DOHH2 (cell line): Measurements from ENCODE around the gene GPR85.

ENCODE experiments used
- EZH2phosphoT487 ChIP-seq: fragments of 200-600 bp; sonication (generic); IDR thresholded peaks from 2 replicates; pipeline ENCODE4 v1.6.1; 2017; ENCODE audit warnings: borderline replicate concordance, mild to moderate bottlenecking, antibody characterized with exemption, low read length, moderate library complexity, mixed read lengths
- TF ChIP-seq, protein P1 (sequence below): fragments of 200-600 bp; sonication (generic); IDR thresholded peaks from one replicate; pipeline ENCODE4 v1.5.1; 2014; ENCODE audit warnings: antibody characterized with exemption, mild to moderate bottlenecking, low read depth, low read length; ENCODE audit not compliant: poor library complexity, severe bottlenecking

DNA sequence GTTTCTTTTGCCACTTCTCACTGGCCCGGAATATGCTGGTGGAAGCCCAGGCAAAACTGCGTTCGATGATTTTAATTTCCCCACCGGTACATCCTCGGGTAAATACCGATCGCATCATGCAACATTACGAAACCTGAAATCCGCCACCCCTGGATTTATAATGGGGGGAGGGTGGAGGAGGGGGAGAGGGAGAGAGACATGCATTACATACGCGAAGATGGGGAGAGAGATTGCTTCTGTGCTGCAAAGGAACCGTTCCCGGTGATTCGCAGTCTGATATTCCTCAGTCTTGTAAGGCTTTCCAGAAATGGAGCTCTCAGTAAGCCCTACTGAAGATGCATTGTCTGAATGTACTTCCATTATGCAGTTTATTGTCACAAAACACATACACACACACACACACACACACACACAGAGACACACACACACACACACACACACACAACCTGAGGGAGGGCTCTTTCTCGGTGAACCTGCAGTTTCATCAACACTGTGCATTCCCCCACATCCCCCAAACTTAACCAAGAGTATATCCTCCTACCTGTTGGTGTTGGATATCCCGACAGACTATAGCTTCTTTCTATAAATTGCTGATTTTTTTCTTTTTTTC lies 741 bp downstream of the GPR85 start:
- TF ChIP-seq EZH2phosphoT487, result no peak
- TF ChIP-seq, protein P1, sequence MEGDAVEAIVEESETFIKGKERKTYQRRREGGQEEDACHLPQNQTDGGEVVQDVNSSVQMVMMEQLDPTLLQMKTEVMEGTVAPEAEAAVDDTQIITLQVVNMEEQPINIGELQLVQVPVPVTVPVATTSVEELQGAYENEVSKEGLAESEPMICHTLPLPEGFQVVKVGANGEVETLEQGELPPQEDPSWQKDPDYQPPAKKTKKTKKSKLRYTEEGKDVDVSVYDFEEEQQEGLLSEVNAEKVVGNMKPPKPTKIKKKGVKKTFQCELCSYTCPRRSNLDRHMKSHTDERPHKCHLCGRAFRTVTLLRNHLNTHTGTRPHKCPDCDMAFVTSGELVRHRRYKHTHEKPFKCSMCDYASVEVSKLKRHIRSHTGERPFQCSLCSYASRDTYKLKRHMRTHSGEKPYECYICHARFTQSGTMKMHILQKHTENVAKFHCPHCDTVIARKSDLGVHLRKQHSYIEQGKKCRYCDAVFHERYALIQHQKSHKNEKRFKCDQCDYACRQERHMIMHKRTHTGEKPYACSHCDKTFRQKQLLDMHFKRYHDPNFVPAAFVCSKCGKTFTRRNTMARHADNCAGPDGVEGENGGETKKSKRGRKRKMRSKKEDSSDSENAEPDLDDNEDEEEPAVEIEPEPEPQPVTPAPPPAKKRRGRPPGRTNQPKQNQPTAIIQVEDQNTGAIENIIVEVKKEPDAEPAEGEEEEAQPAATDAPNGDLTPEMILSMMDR, result no peak
